LoVo (cell line): ENCODE results near the gene LRRC3B.
A peak's percentile ranks its signal among the peaks of the same experiment; 100 is the strongest.

Source experiments
- DNase-seq: peaks from one replicate; pipeline ENCODE4 v3.0.0-alpha.2; 2016; ENCODE audit warnings: low spot score

Gene LRRC3B

GRCh38 chr3:26712211-26713026 is 89.8 kb downstream of the LRRC3B start:
- DNase-seq: peak; percentile 43

- no peak for DNase-seq
Measured at GRCh38 chr3:26713091-26713490, 90.5 kb downstream of the LRRC3B start.

- DNase-seq: no peak
Measured at GRCh38 chr3:26714485-26714884, 91.9 kb downstream of the LRRC3B start.

- no peak for DNase-seq
Measured at GRCh38 chr3:26715431-26715830, 92.9 kb downstream of the LRRC3B start.

- DNase-seq: no peak
Measured at GRCh38 chr3:26718315-26718714, 95.7 kb downstream of the LRRC3B start.

GRCh38 chr3:26719134-26719533 is 96.6 kb downstream of the LRRC3B start:
- no peak for DNase-seq

GRCh38 chr3:26721047-26721446 is 98.5 kb downstream of the LRRC3B start:
- DNase-seq: no peak

GRCh38 chr3:26731843-26732242 is 109.3 kb downstream of the LRRC3B start:
- no peak for DNase-seq

- DNase-seq: no peak
Measured at GRCh38 chr3:26750263-26750662, 127.7 kb downstream of the LRRC3B start.

- no peak for DNase-seq
Measured at GRCh38 chr3:26752466-26752865, 129.9 kb downstream of the LRRC3B start.

- no peak for DNase-seq
Measured at GRCh38 chr3:26753095-26753494, 130.5 kb downstream of the LRRC3B start.

GRCh38 chr3:26757978-26758377 is 135.4 kb downstream of the LRRC3B start:
- DNase-seq: no peak
